Muscle of leg (tissue), 11 donors: ENCODE results near the gene LGSN. TPM values are rescaled to one million over a fixed set of nuclear protein-coding genes. Genes with fewer than 3 reads are reported as not detected.

Experiments
- DNase-seq: peaks from one replicate; pipeline ENCODE4 v3.0.0; 2013
- H3K27ac ChIP-seq: one replicate; pipeline ENCODE4 v1.5.1; 2013; ENCODE audit warnings: mild to moderate bottlenecking, low read length, control low read depth
- H3K27me3 ChIP-seq: one replicate; pipeline ENCODE4 v1.6.1; 2013; ENCODE audit warnings: low read length; ENCODE audit not compliant: control insufficient read depth, insufficient read depth
- H3K36me3 ChIP-seq: one replicate; pipeline ENCODE4 v1.6.1; 2013; ENCODE audit warnings: low read length; ENCODE audit not compliant: control insufficient read depth, insufficient read depth
- H3K4me1 ChIP-seq: one replicate; pipeline ENCODE4 v1.6.1; 2013; ENCODE audit warnings: low read length; ENCODE audit not compliant: control insufficient read depth, insufficient read depth
- H3K4me3 ChIP-seq: one replicate; pipeline ENCODE4 v1.5.1; 2013; ENCODE audit warnings: low read length, control low read depth
- H3K9me3 ChIP-seq: replicated peaks from 2 replicates; pipeline ENCODE4 v1.6.1; 2013; ENCODE audit warnings: low read depth, low read length; ENCODE audit not compliant: control insufficient read depth
- WGBS: methylation state at CpG from one replicate; pipeline ENCODE4 v1.1.5; 2013; ENCODE audit warnings: missing lambda C conversion rate; ENCODE audit not compliant: insufficient coverage; 5-methylcytosine and 5-hydroxymethylcytosine counted together
- polyA plus RNA-seq, 8 donors: library from polyadenylated mRNA; unstranded; fragments of 120-200 nt; gene quantifications; one replicate each; pipeline versions ENCODE4 v1.2.1 to v1.2.3, GENCODE V29; 2013; ENCODE audit warnings: inconsistent platforms in 1 of 8, low replicate concordance in 1 of 8; ENCODE audit not compliant: insufficient read length in 8 of 8, insufficient read depth in 1 of 8
- total RNA-seq: library from RNA; stranded (reverse); fragments of 120-200 nt; gene quantifications from one replicate; pipeline ENCODE4 v1.2.4, GENCODE V29; 2013

The LGSN gene
- total and polyA plus RNA-seq, 9 donors, result 0.04 TPM; not detected in 8

DNA sequence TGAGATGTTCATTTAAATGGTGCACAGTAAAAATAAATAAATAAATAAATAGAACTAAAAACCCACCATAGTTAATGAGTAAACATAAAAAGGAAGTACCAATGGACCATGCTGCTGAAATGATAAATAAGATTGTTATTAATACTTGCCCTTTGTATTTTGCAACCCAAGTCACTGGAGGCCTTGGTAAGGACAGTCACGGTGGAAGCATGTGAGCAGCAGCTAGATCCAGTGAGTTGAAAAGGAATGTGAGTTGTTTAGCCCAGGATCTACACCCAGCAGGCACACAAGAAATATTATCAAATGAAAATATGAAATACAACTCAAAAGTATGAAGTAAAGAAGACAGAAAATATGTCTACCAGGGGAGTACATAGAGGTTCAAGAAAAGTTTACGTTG lies 6.7 kb downstream of the LGSN start:
- Histone ChIP-seq H3K4me3 (no peak overlapping the region), H3K9me3 (no peaks in the 10 kb centered on the region), H3K27ac (no peak overlapping the region), H3K4me1 (no peaks in the 10 kb centered on the region), H3K27me3 (no peaks in the 10 kb centered on the region), H3K36me3 (no peaks in the 10 kb centered on the region)
- 80% methylated on average over 1 of the region's 2 CpGs for WGBS
- DNase-seq, result no peak

DNA sequence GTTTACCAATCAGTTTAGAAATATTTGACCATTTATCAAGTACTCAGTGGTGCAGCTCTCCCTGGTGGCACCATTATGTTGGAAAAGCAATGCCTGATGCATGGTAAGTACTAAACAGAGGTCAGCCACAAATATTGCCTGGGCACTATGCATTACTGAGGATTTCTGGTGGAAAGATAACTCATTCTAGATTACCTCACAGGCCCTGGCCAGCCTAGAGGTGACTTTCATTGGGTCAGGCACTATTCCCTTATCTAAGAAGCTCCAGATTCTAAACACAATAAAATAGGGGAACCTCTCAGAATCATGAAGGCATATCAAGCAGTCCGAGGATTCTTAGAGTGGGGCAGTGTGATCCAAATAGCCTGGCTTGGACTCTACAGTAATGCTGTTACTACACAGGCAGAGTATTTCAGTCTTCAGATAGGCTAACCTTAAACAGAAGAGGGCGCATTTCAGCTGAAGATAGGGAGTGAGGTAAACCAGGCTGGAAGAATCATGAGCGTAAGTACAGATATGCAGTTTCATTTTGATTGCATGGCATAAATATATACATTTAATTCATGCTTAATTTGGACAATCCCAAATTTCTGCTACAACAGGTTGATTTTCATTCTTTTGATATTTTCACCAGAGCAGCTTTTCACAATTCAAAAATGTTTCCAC lies 12.1 kb downstream of the LGSN start:
- H3K4me1 ChIP-seq, result no peaks in the 10 kb centered on the region
- no peaks in the 10 kb centered on the region for H3K9me3 ChIP-seq
- no peak overlapping the region for H3K27ac ChIP-seq
- no peaks in the 10 kb centered on the region for H3K36me3 ChIP-seq
- peak; percentile 10 for DNase-seq
- H3K27me3 ChIP-seq, result no peaks in the 10 kb centered on the region
- WGBS, result no CpG with 5 or more reads among the region's 3 CpGs
- no peak overlapping the region for H3K4me3 ChIP-seq

- Histone ChIP-seq H3K27ac (no peak overlapping the region), H3K4me3 (no peak overlapping the region), H3K9me3 (no peaks in the 10 kb centered on the region), H3K27me3 (no peaks in the 10 kb centered on the region), H3K4me1 (no peaks in the 10 kb centered on the region), H3K36me3 (no peaks in the 10 kb centered on the region)
- 100% methylated on average over 2 of the region's 3 CpGs for WGBS
- DNase-seq, result no peak
Measured at GRCh38 chr6:63306420-63306819, 13.4 kb downstream of the LGSN start.

- WGBS, result 71% methylated on average over 1 of the region's 2 CpGs
- H3K27ac ChIP-seq, result no peak overlapping the region
Measured at GRCh38 chr6:63305277-63305676, 14.5 kb downstream of the LGSN start.

DNA sequence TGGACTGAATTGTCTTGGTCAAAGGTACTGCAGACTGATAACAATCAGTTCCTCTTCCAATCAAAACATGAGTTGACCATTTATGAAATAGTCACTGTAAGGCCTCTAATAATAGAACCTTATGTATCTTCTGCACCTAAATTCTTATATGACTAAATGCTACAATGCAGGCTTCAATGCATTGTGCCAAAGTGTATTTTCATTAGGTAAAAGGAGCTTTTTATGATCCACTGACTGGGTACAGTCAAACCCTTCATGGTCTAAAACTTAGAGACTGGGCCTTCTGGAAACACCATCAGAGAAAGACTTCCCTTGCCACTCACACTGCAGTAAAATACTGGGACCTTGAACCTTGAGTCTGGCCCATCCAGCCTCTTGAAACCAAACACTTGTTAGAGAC lies 16.3 kb downstream of the LGSN start:
- Histone ChIP-seq H3K36me3 (no peaks in the 10 kb centered on the region), H3K9me3 (no peaks in the 10 kb centered on the region), H3K27ac (no peak overlapping the region), H3K4me1 (no peaks in the 10 kb centered on the region), H3K27me3 (no peaks in the 10 kb centered on the region), H3K4me3 (no peak overlapping the region)
- no peak for DNase-seq

More at GRCh38 chr6:63305277-63305676, 14.5 kb downstream of the LGSN start:
- no peaks in the 10 kb centered on the region for H3K4me1 ChIP-seq
- no peak for DNase-seq
- H3K4me3 ChIP-seq, result no peak overlapping the region
- H3K9me3 ChIP-seq, result no peaks in the 10 kb centered on the region
- no peaks in the 10 kb centered on the region for H3K27me3 ChIP-seq
- no peaks in the 10 kb centered on the region for H3K36me3 ChIP-seq

- no peaks in the 10 kb centered on the region for H3K36me3 ChIP-seq
- no peaks in the 10 kb centered on the region for H3K27me3 ChIP-seq
- no peak overlapping the region for H3K27ac ChIP-seq
- H3K9me3 ChIP-seq, result no peaks in the 10 kb centered on the region
- H3K4me1 ChIP-seq, result no peaks in the 10 kb centered on the region
- no peak for DNase-seq
- H3K4me3 ChIP-seq, result no peak overlapping the region
- WGBS, result no CpG with 5 or more reads among the region's 2 CpGs
Measured at GRCh38 chr6:63299667-63300066, 20.1 kb downstream of the LGSN start.

- Histone ChIP-seq H3K27ac (no peak overlapping the region), H3K36me3 (no peaks in the 10 kb centered on the region), H3K4me1 (no peaks in the 10 kb centered on the region), H3K27me3 (no peaks in the 10 kb centered on the region), H3K9me3 (no peaks in the 10 kb centered on the region), H3K4me3 (no peak overlapping the region)
- DNase-seq, result no peak
- no CpG with 5 or more reads among the region's 1 CpG for WGBS
Measured at GRCh38 chr6:63295553-63296194, 24.1 kb downstream of the LGSN start.

DNA sequence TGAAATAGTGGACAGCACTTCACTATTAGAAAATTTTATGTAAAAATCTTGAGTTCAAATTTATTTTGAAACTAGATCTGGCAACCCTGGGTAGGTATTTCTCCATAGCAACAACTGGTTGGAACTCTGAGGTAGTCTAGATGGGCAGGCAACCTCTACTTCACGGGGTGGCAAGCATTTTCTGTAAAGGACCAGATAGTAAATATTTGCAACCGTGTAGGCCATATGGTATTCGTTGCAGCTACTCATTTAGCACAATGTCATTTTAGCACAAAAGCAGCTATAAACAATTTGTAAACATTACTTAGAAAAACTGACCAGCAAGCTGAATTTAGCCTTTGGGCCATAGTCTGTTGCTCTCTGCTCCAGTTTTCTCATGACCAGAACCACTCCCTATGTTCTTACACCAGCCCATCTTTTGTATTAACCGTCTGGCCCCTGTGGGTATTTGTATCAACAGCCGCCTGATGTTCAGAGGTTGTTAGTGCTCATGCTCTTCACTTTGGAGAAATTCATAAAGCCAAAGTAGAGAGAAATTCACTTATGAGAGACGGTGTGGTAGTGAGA lies 29.2 kb downstream of the LGSN start:
- WGBS, result 67% methylated on average over 1 of the region's 6 CpGs
- Histone ChIP-seq H3K27ac (no peak overlapping the region), H3K4me3 (no peak overlapping the region), H3K27me3 (no peaks in the 10 kb centered on the region), H3K4me1 (no peaks in the 10 kb centered on the region), H3K36me3 (no peaks in the 10 kb centered on the region), H3K9me3 (no peaks in the 10 kb centered on the region)
- no peak for DNase-seq

DNA sequence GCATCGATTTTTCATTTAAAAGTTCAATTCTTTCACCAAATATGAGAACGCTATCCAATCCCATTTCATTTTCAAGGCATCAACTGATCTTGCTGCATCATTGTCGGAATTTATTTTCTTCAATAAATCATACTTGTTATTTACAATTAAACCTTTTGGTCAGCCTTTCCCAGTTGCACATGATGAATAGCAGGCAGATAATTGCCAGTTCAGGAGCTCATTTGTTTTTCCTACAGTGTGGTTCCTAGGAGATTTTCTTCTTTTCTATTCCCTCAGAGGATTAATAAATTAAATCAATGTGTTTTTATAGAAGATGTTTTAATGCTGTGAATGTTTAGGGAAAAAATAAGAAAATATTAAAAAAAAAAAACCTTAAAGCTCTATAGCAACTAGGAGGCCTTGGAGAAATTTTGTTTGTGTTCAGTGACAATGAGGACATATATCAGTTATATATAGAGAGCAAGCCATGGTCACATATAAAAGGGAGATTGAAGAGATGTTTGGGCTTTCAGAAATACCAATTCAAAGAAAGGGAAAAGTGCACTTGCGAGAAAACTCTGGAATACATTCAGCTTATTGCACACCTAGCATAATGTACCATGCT lies 30.4 kb downstream of the LGSN start:
- H3K4me1 ChIP-seq, result no peaks in the 10 kb centered on the region
- H3K27ac ChIP-seq, result no peak overlapping the region
- H3K9me3 ChIP-seq, result no peaks in the 10 kb centered on the region
- H3K27me3 ChIP-seq, result no peaks in the 10 kb centered on the region
- 94% methylated on average over 2 of the region's 4 CpGs for WGBS
- no peak for DNase-seq
- no peak overlapping the region for H3K4me3 ChIP-seq
- H3K36me3 ChIP-seq, result no peaks in the 10 kb centered on the region

DNA sequence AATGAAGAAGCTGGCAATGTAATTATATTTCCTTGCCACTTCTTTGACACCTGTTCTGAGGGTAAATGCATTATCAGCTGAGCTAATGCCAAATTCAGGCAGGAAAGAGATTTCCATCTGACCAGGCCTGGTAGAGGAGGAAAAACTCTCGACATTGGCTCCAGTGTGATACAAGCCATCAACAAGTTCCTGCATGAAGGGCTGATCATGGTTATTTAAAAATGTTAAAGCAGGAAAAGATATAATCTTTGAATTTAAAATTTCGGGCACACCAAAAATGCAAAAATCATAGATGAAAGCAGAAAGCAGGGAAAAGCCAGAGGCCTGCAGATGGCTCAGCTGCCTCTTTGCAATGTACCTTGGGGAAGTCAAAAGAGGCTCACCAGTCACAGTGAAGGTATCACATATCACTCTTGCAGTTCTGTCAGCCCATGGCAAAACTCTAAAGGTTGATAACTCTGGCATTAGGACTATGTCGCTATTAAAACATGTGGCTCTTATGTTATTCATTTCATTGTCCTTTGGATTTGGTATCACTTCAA lies 39.1 kb downstream of the LGSN start:
- Histone ChIP-seq H3K27me3 (no peaks in the 10 kb centered on the region), H3K27ac (no peak overlapping the region), H3K9me3 (no peaks in the 10 kb centered on the region), H3K4me1 (no peaks in the 10 kb centered on the region), H3K36me3 (no peaks in the 10 kb centered on the region), H3K4me3 (no peak overlapping the region)
- WGBS, result 73% methylated on average over 2 of the region's 3 CpGs
- no peak for DNase-seq
